Hematopoietic multipotent progenitor cell treated with erythropoietin and hydrocortisone succinate and interleukin-3 and kit ligand, for 6 days (in vitro differentiated cells): ENCODE data around the gene IL22RA1.

Experiments
- DNase-seq: peaks from one replicate; pipeline ENCODE4 v3.0.0-alpha.2; 2015

The IL22RA1 gene

GRCh38 chr1:24164004-24164403 lies 21.1 kb upstream of the IL22RA1 start:
- DNase-seq = no peak

- no peak for DNase-seq
Measured at GRCh38 chr1:24162201-24162600, 19.3 kb upstream of the IL22RA1 start.

- DNase-seq = no peak
Measured at GRCh38 chr1:24161270-24161669, 18.3 kb upstream of the IL22RA1 start.

GRCh38 chr1:24159366-24159765 lies 16.4 kb upstream of the IL22RA1 start:
- no peak for DNase-seq

GRCh38 chr1:24157918-24158481 lies 15.1 kb upstream of the IL22RA1 start:
- DNase-seq = peak; percentile 17

GRCh38 chr1:24156542-24157260 lies 13.8 kb upstream of the IL22RA1 start:
- DNase-seq = no peak

- DNase-seq = peak; percentile 38
Measured at GRCh38 chr1:24155011-24155782, 12.3 kb upstream of the IL22RA1 start.

- DNase-seq = no peak
Measured at GRCh38 chr1:24154215-24154614, 11.3 kb upstream of the IL22RA1 start.

GRCh38 chr1:24152631-24153494 lies 9.9 kb upstream of the IL22RA1 start:
- DNase-seq = no peak

- no peak for DNase-seq
Measured at GRCh38 chr1:24151175-24151533, 8.2 kb upstream of the IL22RA1 start.

GRCh38 chr1:24150234-24151174 lies 7.6 kb upstream of the IL22RA1 start:
- peak; percentile 80 for DNase-seq

GRCh38 chr1:24149866-24150233 lies 6.9 kb upstream of the IL22RA1 start:
- peak; percentile 67 for DNase-seq

- no peak for DNase-seq
Measured at GRCh38 chr1:24147816-24148215, 4.9 kb upstream of the IL22RA1 start.

GRCh38 chr1:24147194-24147593 lies 4.3 kb upstream of the IL22RA1 start:
- DNase-seq = no peak

GRCh38 chr1:24141311-24141997 lies 1.5 kb downstream of the IL22RA1 start:
- DNase-seq = no peak

GRCh38 chr1:24140741-24141181 lies 2.2 kb downstream of the IL22RA1 start:
- DNase-seq = no peak

GRCh38 chr1:24139841-24140425 lies 3.0 kb downstream of the IL22RA1 start:
- no peak for DNase-seq

GRCh38 chr1:24139222-24139489 lies 3.8 kb downstream of the IL22RA1 start:
- DNase-seq = no peak

GRCh38 chr1:24138476-24139221 lies 4.3 kb downstream of the IL22RA1 start:
- no peak for DNase-seq

GRCh38 chr1:24136956-24137539 lies 5.9 kb downstream of the IL22RA1 start:
- DNase-seq = no peak
